ENCODE data around the gene ZMYND19. TPM values are rescaled to one million over a fixed set of nuclear protein-coding genes. Genes with fewer than 3 reads are reported as not detected.
"Not testable (repeated sequence)": the region's sequence is repeated elsewhere in the genome, so short reads cannot be mapped to it uniquely, and the experiment has no call there.

The ZMYND19 gene
- total and polyA plus RNA-seq, 2 of the 8 experiments (the other 6 are each of a cell fraction or from before 2014, with no cell fraction given) = 42.4 to 58.7 TPM

DNA sequence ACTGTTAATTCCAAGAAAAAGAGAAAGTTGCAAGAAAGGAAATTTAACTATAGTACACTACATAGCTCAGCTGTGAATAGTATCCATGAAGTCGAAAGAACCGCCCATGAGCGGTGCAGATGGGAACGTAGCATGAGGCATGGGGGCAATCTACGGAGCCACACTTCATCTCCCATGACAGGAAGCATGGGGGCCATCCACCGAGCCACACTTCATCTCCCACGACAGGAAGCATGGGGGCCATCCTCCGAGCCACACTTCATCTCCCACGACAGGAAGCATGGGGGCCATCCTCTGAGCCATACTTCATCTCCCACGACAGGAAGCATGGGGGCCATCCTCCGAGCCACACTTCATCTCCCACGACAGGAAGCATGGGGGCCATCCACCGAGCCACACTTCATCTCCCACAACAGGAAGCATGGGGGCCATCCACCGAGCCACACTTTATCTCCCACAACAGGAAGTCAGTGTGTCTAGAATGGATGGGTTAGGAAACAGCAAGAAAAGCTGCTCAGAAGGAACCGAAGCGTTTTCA lies 53.6 kb downstream of the ZMYND19 start:
- H3K4me3 ChIP-seq (ENCODE audit: extremely low read depth in 1 of 4, insufficient read depth in 2 of 4, low read depth in 3 of 4, low read length in 4 of 4); H3K4ac ChIP-seq (replicated peaks; ENCODE audit: insufficient read length, low read depth, low read length); H3K56ac ChIP-seq (replicated peaks; ENCODE audit: insufficient read length, low read depth, low read length); H3K23ac ChIP-seq (ENCODE audit: insufficient read length); H2BK5ac ChIP-seq (ENCODE audit: low read depth, low read length); H4K20me1 ChIP-seq (replicated peaks in 1 of 2; ENCODE audit: control insufficient read depth in 1 of 2, insufficient read depth in 2 of 2, low read length in 2 of 2); H2AFZ ChIP-seq (ENCODE audit: low read length); H4K91ac ChIP-seq (replicated peaks; ENCODE audit: insufficient read length, low read length); H2BK20ac ChIP-seq (ENCODE audit: low read length); H3K18ac ChIP-seq (ENCODE audit: extremely low read depth, low read length); H3K9ac ChIP-seq (replicated peaks in 1 of 4; ENCODE audit: extremely low read depth in 1 of 4, low read depth in 3 of 4, low read length in 3 of 4); H2BK12ac ChIP-seq (ENCODE audit: low read depth, low read length); H2AK5ac ChIP-seq (ENCODE audit: low read depth, low read length); H4K8ac ChIP-seq (ENCODE audit: extremely low read depth, insufficient read depth, low read length); FAIRE-seq; H3K79me1 ChIP-seq (ENCODE audit: low read depth, low read length); H3K4me1 ChIP-seq (replicated peaks in 1 of 4; ENCODE audit: control insufficient read depth in 3 of 4, insufficient read depth in 4 of 4, low read length in 3 of 4); H2BK120ac ChIP-seq (replicated peaks; ENCODE audit: low read depth, low read length); H3K23me2 ChIP-seq (ENCODE audit: low read depth, low read length); POLR2A ChIA-PET (ENCODE audit: partially characterized antibody); H3K79me2 ChIP-seq (ENCODE audit: control insufficient read depth in 1 of 2, insufficient read depth in 2 of 2, low read length in 2 of 2); H2BK15ac ChIP-seq (ENCODE audit: low read length); H3K9me3 ChIP-seq (ENCODE audit: insufficient read depth in 2 of 2, low read depth in 1 of 2, low read length in 1 of 2); H3K36me3 ChIP-seq (ENCODE audit: control insufficient read depth in 2 of 4, insufficient read depth in 4 of 4, low read length in 3 of 4); DNase-seq (ENCODE audit: low read depth in 1 of 2, low spot score in 2 of 2); H4K5ac ChIP-seq (ENCODE audit: insufficient read length, low read depth, low read length); H3K4me2 ChIP-seq (ENCODE audit: insufficient read depth in 1 of 2, low read depth in 2 of 2, low read length in 2 of 2); H3K14ac ChIP-seq (ENCODE audit: insufficient read length); H3K27ac ChIP-seq (ENCODE audit: low read depth, low read length); H3K27me3 ChIP-seq (replicated peaks in 1 of 4; ENCODE audit: control insufficient read depth in 3 of 4, extremely low read depth in 1 of 4, insufficient read depth in 3 of 4, low read length in 3 of 4): not testable (repeated sequence)
- CTCF ChIA-PET (ENCODE audit: partially characterized antibody) = interaction anchor here (1.3 kb wide), 1 partner anchor 9 kb away, joined by 4 read pairs; no protein-coding TSS in a partner anchor
- WGBS, 2 experiments (ENCODE audit: extremely low coverage in 1 of 2, insufficient coverage in 1 of 2, insufficient read length in 1 of 2, insufficient replicate concordance in 2 of 2, low coverage in 1 of 2, low lambda C conversion rate in 2 of 2, missing lambda C conversion rate in 1 of 2) = 93% methylated on average over 15 of the region's 16 CpGs; no CpG with 5 or more reads in 1 of the 2 experiments

Data from H1 (cell line).